ENCODE measurements around the gene GNPTG. TPM values are rescaled to one million over a fixed set of nuclear protein-coding genes. Genes with fewer than 3 reads are reported as not detected.
A peak's percentile ranks its signal among the peaks of the same experiment; 100 is the strongest.

GNPTG gene
- total RNA-seq, 1 experiment from 2014 or later, result 29.4 TPM

DNA sequence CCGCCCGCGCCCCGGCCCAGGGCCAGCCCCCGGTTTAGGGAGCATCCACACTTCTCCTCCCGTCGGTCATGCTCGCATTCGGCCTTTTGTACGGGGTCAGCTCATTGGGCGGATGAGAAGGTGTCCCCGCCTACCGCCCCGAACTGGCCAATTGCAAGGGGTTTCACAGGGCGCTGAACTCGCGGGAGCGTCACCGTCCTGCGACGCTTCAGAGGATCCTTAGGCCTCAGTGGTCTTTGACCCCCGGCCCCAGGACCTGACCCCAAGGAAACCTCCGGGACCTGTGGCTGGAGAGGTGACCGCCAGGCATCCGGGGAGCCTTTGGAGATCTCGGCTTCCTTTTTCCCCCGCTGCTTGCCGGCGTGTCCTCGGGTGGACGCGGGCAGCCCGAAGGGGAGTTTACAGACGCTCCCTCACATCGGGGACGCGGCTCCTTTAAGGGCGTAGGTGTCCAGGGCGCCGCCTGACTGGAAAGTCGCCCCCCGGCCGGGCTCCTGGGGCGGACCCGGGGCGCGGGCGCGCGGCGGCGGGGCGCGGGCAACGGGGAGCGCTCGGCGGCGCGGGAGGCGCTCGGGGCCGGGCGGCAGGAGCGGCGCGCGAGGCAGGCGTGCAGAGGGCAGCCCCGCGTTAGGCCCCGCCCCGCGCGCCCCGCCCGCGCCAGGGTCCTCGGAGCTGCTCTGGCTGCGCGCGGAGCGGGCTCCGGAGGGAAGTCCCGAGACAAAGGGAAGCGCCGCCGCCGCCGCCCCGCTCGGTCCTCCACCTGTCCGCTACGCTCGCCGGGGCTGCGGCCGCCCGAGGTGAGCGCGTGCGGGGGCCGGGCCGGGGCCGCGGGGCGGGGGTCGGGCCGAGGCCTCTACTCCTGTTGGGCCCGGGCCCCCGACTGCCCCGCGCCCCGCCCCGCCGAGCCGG, 42.5 kb upstream of the GNPTG start, which contains the start of gene UBE2I:
UBE2I (plus strand) TSS at position 660 of the 909 bp plus-strand sequence. CDS start 4,395 bp downstream, outside the sequence.
- H3K9me3 Mint-ChIP-seq, result peaks cover 4 to 6% of the 10 kb centered on the region in 2 experiments

More for the DNA sequence above, 42.5 kb upstream of the GNPTG start, which contains the start of gene UBE2I:
- H4K8ac ChIP-seq (replicated peaks; ENCODE audit: insufficient read length, low read depth, low read length), result no peak within 1 kb of the TSS
- no peak within 1 kb of the TSS for H3K23ac ChIP-seq (ENCODE audit: insufficient read length, low read depth, low read length)
- peak within 1 kb of the TSS; percentile 99 for H2BK120ac ChIP-seq (ENCODE audit: low read depth, low read length, poor library complexity, severe bottlenecking)
- peak within 1 kb of the TSS; percentile 21 for H3K27ac ChIP-seq (ENCODE audit: insufficient read length, low read depth, low read length)
- peaks cover 5% of the 10 kb centered on the region for H3K79me1 ChIP-seq (ENCODE audit: insufficient read depth, low read depth, low read length, poor library complexity, severe bottlenecking)
- peak within 1 kb of the TSS; percentile 100 for H3K9ac ChIP-seq (ENCODE audit: extremely low read depth, insufficient read length, low read length)
- H2BK15ac ChIP-seq (ENCODE audit: low read depth, low read length), result no peak within 1 kb of the TSS
- H2BK20ac ChIP-seq (ENCODE audit: low read depth, low read length, poor library complexity, severe bottlenecking), result peak within 1 kb of the TSS; percentile 99
- H2AK5ac ChIP-seq (ENCODE audit: insufficient read length, low read length), result no peak within 1 kb of the TSS
- H3K4me1 ChIP-seq (ENCODE audit: insufficient read depth, low read length), result no peaks in the 10 kb centered on the region; the same call in 1 of the 2 replicates
- Mint-ChIP-seq H3K36me3 (ENCODE audit: insufficient read depth in 1 of 3, low read depth in 3 of 3) (peaks cover 15 to 26% (median 20%) of the 10 kb centered on the region in 3 experiments), H3K27me3 (ENCODE audit: low read depth) (no peaks in the 10 kb centered on the region), H3K27ac (peak within 1 kb of the TSS; percentile 98 to 100 (median 100)), H3K4me3 (peak within 1 kb of the TSS; percentile 95 to 99), H3K4me1 (peaks cover 13 to 27% of the 10 kb centered on the region in 2 experiments)
- no peaks in the 10 kb centered on the region for H3K27me3 ChIP-seq (ENCODE audit: insufficient read depth, low read length)
- H3K56ac ChIP-seq (ENCODE audit: insufficient read length, low read depth, low read length), result no peak within 1 kb of the TSS
- H3T11ph ChIP-seq (ENCODE audit: low read length), result peak within 1 kb of the TSS; percentile 97
- H4K91ac ChIP-seq (ENCODE audit: insufficient read length, low read depth, low read length), result no peak within 1 kb of the TSS
- H3K79me2 ChIP-seq (ENCODE audit: insufficient read depth, low read length), result peaks cover 42% of the 10 kb centered on the region
- H2AFZ ChIP-seq (ENCODE audit: low read length), result no peak within 1 kb of the TSS
- peaks cover 13% of the 10 kb centered on the region for H3K23me2 ChIP-seq (ENCODE audit: insufficient read length, low read depth, low read length, poor library complexity, severe bottlenecking)
- WGBS (ENCODE audit: extremely low coverage, insufficient read length, low lambda C conversion rate), result no CpG with 5 or more reads among the region's 117 CpGs
- TF ChIP-seq, protein P1, sequence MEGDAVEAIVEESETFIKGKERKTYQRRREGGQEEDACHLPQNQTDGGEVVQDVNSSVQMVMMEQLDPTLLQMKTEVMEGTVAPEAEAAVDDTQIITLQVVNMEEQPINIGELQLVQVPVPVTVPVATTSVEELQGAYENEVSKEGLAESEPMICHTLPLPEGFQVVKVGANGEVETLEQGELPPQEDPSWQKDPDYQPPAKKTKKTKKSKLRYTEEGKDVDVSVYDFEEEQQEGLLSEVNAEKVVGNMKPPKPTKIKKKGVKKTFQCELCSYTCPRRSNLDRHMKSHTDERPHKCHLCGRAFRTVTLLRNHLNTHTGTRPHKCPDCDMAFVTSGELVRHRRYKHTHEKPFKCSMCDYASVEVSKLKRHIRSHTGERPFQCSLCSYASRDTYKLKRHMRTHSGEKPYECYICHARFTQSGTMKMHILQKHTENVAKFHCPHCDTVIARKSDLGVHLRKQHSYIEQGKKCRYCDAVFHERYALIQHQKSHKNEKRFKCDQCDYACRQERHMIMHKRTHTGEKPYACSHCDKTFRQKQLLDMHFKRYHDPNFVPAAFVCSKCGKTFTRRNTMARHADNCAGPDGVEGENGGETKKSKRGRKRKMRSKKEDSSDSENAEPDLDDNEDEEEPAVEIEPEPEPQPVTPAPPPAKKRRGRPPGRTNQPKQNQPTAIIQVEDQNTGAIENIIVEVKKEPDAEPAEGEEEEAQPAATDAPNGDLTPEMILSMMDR (conservative IDR thresholded peaks at IDR 0.05), result no peak
- no peaks in the 10 kb centered on the region for H3K9me3 ChIP-seq (ENCODE audit: control insufficient read depth, low read depth, low read length)
- H3K14ac ChIP-seq (ENCODE audit: insufficient read depth, low read length), result peak within 1 kb of the TSS; percentile 100
- peaks cover 5% of the 10 kb centered on the region for H4K20me1 ChIP-seq (ENCODE audit: control insufficient read depth, insufficient read depth, insufficient read length)
- peak within 1 kb of the TSS; percentile 96 for H2BK5ac ChIP-seq (ENCODE audit: insufficient read length, low read length)
- H4K5ac ChIP-seq (ENCODE audit: insufficient read length, low read depth, low read length), result peak within 1 kb of the TSS; percentile 89
- peak; percentile 97 for DNase-seq
- H3K4me2 ChIP-seq (ENCODE audit: insufficient read depth, insufficient read length, low read length), result peak within 1 kb of the TSS; percentile 98
- H2BK12ac ChIP-seq (ENCODE audit: insufficient read length, low read depth, low read length), result peak within 1 kb of the TSS; percentile 99
- H3K4ac ChIP-seq (ENCODE audit: low read depth, low read length), result no peak within 1 kb of the TSS; the same call in 1 of the 2 replicates
- peak within 1 kb of the TSS; percentile 100 for H3K18ac ChIP-seq (ENCODE audit: insufficient read length, low read depth, low read length)
